ENCODE results near the gene STK24.

STK24 gene

GRCh38 chr13:98585398-98585754 lies 8.5 kb upstream of the STK24 start:
- TF ChIP-seq EZH2phosphoT487 (IDR thresholded peaks at IDR 0.05; ENCODE audit: low read depth), result no peak
- no peak for TF ChIP-seq CTCF (IDR thresholded peaks at IDR 0.05; ENCODE audit: low read depth, low read length)
- H3K27me3 ChIP-seq (ENCODE audit: low read depth, low read length), result no peaks in the 10 kb centered on the region
- no peak overlapping the region for H3K9ac ChIP-seq (ENCODE audit: low read length)
- no peak overlapping the region for H2AFZ ChIP-seq (ENCODE audit: low read depth, low read length)
- H3K4me2 ChIP-seq (ENCODE audit: low read length), result no peak overlapping the region
- no peak overlapping the region for H3K27ac ChIP-seq (ENCODE audit: low read length)
- H3K79me2 ChIP-seq (ENCODE audit: low read length), result no peaks in the 10 kb centered on the region
- H3K4me3 ChIP-seq (ENCODE audit: low read length), result no peak overlapping the region
- H3K9me3 ChIP-seq (ENCODE audit: insufficient read depth, low read length), result no peaks in the 10 kb centered on the region
- H3K36me3 ChIP-seq (replicated peaks; ENCODE audit: low read depth, low read length), result no peaks in the 10 kb centered on the region
- peaks cover 10% of the 10 kb centered on the region for H3K4me1 ChIP-seq (ENCODE audit: low read length)
- H4K20me1 ChIP-seq (ENCODE audit: insufficient read depth, low read length), result no peaks in the 10 kb centered on the region

DNA sequence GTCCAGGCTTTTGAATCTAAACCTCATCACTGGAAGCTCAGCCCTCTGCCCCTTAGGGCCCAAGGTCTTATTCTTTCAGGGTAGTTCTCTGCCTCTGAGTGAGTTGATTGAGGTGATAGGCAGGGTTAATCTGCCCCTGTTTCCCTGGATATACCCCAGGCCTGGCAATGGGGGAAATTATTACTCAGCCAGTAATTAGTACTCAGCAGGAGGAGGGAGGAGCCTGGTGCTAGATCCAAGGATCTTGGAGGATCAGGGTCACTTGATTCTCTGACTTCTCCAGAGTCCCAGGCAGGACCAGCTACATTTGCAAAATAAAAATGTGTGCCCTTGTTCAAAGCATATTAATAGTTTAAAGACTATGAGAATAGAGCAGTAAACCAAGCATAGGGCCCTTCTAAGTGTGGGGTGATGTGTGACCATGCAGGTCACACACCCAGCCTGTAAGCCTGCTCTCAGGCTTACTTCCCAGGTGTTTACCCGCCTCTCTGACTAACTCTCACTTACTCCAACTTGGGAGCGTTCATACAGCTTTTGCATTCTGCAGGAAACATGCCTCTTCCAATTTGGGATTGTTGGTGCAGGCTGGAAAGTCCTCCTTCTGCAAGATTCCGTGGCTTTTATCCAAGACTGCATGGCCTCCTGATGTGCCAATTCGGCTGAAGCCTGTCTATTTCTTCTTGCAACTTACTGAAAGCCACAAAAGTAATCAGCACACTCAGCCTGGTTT lies 7.9 kb upstream of the STK24 start:
- no peaks in the 10 kb centered on the region for H3K36me3 ChIP-seq (replicated peaks; ENCODE audit: low read depth, low read length)
- no peak overlapping the region for H3K4me3 ChIP-seq (ENCODE audit: low read length)
- H3K9ac ChIP-seq (ENCODE audit: low read length), result no peak overlapping the region
- H3K27ac ChIP-seq (ENCODE audit: low read length), result no peak overlapping the region
- H3K9me3 ChIP-seq (ENCODE audit: insufficient read depth, low read length), result no peaks in the 10 kb centered on the region
- H3K4me2 ChIP-seq (ENCODE audit: low read length), result no peak overlapping the region
- H4K20me1 ChIP-seq (ENCODE audit: insufficient read depth, low read length), result no peaks in the 10 kb centered on the region
- peaks cover 10% of the 10 kb centered on the region for H3K4me1 ChIP-seq (ENCODE audit: low read length)
- no peak for TF ChIP-seq CTCF (IDR thresholded peaks at IDR 0.05; ENCODE audit: low read depth, low read length)
- no peak for TF ChIP-seq EZH2phosphoT487 (IDR thresholded peaks at IDR 0.05; ENCODE audit: low read depth)
- no peak overlapping the region for H2AFZ ChIP-seq (ENCODE audit: low read depth, low read length)
- no peaks in the 10 kb centered on the region for H3K27me3 ChIP-seq (ENCODE audit: low read depth, low read length)
- H3K79me2 ChIP-seq (ENCODE audit: low read length), result no peaks in the 10 kb centered on the region

DNA sequence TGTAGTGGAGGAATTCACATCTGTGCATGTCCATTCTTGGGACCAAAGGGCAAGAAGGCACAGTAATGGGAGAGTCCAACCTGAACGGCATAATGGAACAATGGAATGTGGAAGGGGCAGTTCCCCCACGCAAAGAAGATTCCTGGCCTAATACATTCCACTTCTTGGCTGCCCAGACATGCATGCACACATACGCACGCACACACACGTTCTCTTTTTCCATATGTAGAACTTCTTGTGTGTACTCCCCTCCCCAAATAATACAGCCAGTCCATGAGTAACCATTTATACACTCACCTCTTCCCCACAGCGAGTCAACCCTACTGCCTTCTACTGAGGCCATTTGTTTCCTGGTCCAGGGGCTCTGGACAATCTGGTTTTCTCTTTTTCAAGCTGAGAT lies 6.0 kb upstream of the STK24 start:
- H3K27ac ChIP-seq (ENCODE audit: low read length), result no peak overlapping the region
- TF ChIP-seq CTCF (IDR thresholded peaks at IDR 0.05; ENCODE audit: low read depth, low read length) (no peak), EZH2phosphoT487 (IDR thresholded peaks at IDR 0.05; ENCODE audit: low read depth) (no peak)
- no peaks in the 10 kb centered on the region for H3K36me3 ChIP-seq (replicated peaks; ENCODE audit: low read depth, low read length)
- no peak overlapping the region for H3K9ac ChIP-seq (ENCODE audit: low read length)
- no peak overlapping the region for H3K4me2 ChIP-seq (ENCODE audit: low read length)
- no peak overlapping the region for H2AFZ ChIP-seq (ENCODE audit: low read depth, low read length)
- H3K4me1 ChIP-seq (ENCODE audit: low read length), result peaks cover 13% of the 10 kb centered on the region
- H3K79me2 ChIP-seq (ENCODE audit: low read length), result no peaks in the 10 kb centered on the region
- no peak overlapping the region for H3K4me3 ChIP-seq (ENCODE audit: low read length)
- H3K9me3 ChIP-seq (ENCODE audit: insufficient read depth, low read length), result no peaks in the 10 kb centered on the region
- no peaks in the 10 kb centered on the region for H3K27me3 ChIP-seq (ENCODE audit: low read depth, low read length)
- no peaks in the 10 kb centered on the region for H4K20me1 ChIP-seq (ENCODE audit: insufficient read depth, low read length)

GRCh38 chr13:98581971-98582702 lies 5.2 kb upstream of the STK24 start:
- H3K27ac ChIP-seq (ENCODE audit: low read length), result no peak overlapping the region
- no peaks in the 10 kb centered on the region for H4K20me1 ChIP-seq (ENCODE audit: insufficient read depth, low read length)
- H3K4me1 ChIP-seq (ENCODE audit: low read length), result peaks cover 18% of the 10 kb centered on the region

More at GRCh38 chr13:98581971-98582702, 5.2 kb upstream of the STK24 start:
- no peak overlapping the region for H3K4me3 ChIP-seq (ENCODE audit: low read length)
- no peak for TF ChIP-seq CTCF (IDR thresholded peaks at IDR 0.05; ENCODE audit: low read depth, low read length)
- TF ChIP-seq EZH2phosphoT487 (IDR thresholded peaks at IDR 0.05; ENCODE audit: low read depth), result no peak
- no peaks in the 10 kb centered on the region for H3K9me3 ChIP-seq (ENCODE audit: insufficient read depth, low read length)
- no peak overlapping the region for H3K9ac ChIP-seq (ENCODE audit: low read length)
- H2AFZ ChIP-seq (ENCODE audit: low read depth, low read length), result no peak overlapping the region
- H3K27me3 ChIP-seq (ENCODE audit: low read depth, low read length), result no peaks in the 10 kb centered on the region
- no peaks in the 10 kb centered on the region for H3K36me3 ChIP-seq (replicated peaks; ENCODE audit: low read depth, low read length)
- H3K79me2 ChIP-seq (ENCODE audit: low read length), result peaks cover 4% of the 10 kb centered on the region; the same call in 1 of the 2 replicates
- no peak overlapping the region for H3K4me2 ChIP-seq (ENCODE audit: low read length)

All from OCI-LY3 (cell line).